Activated naive CD4-positive, alpha-beta T cell treated with anti-CD3 and anti-CD28 coated beads for 36 hours (primary cell): ENCODE measurements around the gene CFAP299. TPM values are rescaled to one million over a fixed set of nuclear protein-coding genes. Genes with fewer than 3 reads are reported as not detected.
"Not testable (repeated sequence)": the region's sequence is repeated elsewhere in the genome, so short reads cannot be mapped to it uniquely, and the experiment has no call there.

ENCODE experiments used
- CTCF ChIA-PET: fragments of 350-600 bp; sonication (Branson Sonifier 250); formaldehyde crosslinking; loops from one replicate; lab custom pipeline; 2021; ENCODE audit warnings: antibody characterized with exemption; lab: Charles Lee
- DNase-seq: peaks from one replicate; pipeline ENCODE4 v3.0.0-alpha.2; 2020
- H3K27ac Mint-ChIP-seq: one replicate; pipeline ENCODE4 v1.8.0; 2021; ENCODE audit warnings: mild to moderate bottlenecking, mixed read lengths
- H3K27me3 Mint-ChIP-seq: one replicate; pipeline ENCODE4 v1.8.0; 2021; ENCODE audit warnings: low read depth, mixed read lengths
- H3K36me3 Mint-ChIP-seq: one replicate; pipeline ENCODE4 v1.8.0; 2021; ENCODE audit warnings: low read depth, mixed read lengths
- H3K4me1 Mint-ChIP-seq: one replicate; pipeline ENCODE4 v1.8.0; 2021; ENCODE audit warnings: low read depth, mixed read lengths
- H3K4me3 Mint-ChIP-seq: one replicate; pipeline ENCODE4 v1.8.0; 2021; ENCODE audit warnings: mild to moderate bottlenecking, moderate library complexity, mixed read lengths
- H3K9me3 Mint-ChIP-seq: one replicate; pipeline ENCODE4 v1.8.0; 2021; ENCODE audit warnings: mixed read lengths
- intact Hi-C: fragments of 100-400 bp; cut with micrococcal nuclease; formaldehyde crosslinking; loops from one replicate; pipeline ENCODE4 v1.15.1; 2023
- total RNA-seq, 2 experiments: library from RNA; stranded (reverse); gene quantifications; one replicate each; pipeline ENCODE4 v1.2.3, GENCODE V29; 2021

Gene CFAP299
- total RNA-seq, 2 experiments from 2014 or later = not detected

DNA sequence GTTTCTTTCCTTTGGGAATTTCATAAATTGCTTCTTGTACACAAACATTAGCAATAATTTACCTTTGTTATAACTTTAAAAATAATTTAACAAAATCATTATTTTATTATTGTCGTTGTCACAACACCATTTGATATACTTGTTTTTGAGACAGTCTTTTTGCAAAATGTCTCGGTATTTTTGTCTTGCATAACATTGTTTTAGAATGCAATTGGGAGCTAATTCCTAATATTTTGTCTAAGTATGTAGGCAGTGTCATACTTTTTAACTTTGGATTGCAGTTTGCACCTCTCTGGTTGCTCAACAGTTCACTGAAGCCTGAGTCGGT lies 340 bp upstream of the CFAP299 start:
- H3K27ac Mint-ChIP-seq = no peak overlapping the region
- H3K27me3 Mint-ChIP-seq = peaks cover 9% of the 10 kb centered on the region
- intact Hi-C loops = loop anchor here (5.0 kb wide), 2 partner anchors 133 to 1383 kb away; no protein-coding TSS in a partner anchor
- peak overlapping the region; percentile 77 for H3K4me3 Mint-ChIP-seq
- H3K9me3 Mint-ChIP-seq = no peaks in the 10 kb centered on the region
- DNase-seq = no peak
- CTCF ChIA-PET = no interaction called here
- H3K4me1 Mint-ChIP-seq = peaks cover 5% of the 10 kb centered on the region
- no peaks in the 10 kb centered on the region for H3K36me3 Mint-ChIP-seq

DNA sequence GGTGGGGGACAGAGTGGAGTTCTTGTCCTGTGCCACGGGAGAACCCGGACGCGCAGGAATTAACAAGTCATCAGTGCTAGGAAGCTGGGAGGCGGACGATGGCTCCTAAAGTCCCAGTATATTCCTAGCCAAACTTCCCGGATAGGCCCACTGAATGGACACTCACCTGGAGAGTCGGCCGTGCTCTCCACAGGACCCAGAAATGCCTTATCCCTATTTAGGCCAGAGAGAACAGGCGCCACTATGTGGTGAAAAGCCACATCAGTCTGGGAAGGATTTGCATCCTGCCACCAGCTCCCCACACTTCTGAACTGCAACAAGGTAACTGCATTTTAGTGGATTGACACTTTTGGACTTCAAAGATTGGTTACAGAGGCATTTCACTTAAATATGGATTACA lies 1.1 kb downstream of the CFAP299 start:
- peaks cover 9% of the 10 kb centered on the region for H3K27me3 Mint-ChIP-seq
- CTCF ChIA-PET = interaction anchor here (0.9 kb wide), 1 partner anchor 116 kb away, joined by 3 read pairs; no protein-coding TSS in a partner anchor
- no peak overlapping the region for H3K27ac Mint-ChIP-seq
- no peaks in the 10 kb centered on the region for H3K9me3 Mint-ChIP-seq
- DNase-seq = peak; percentile 15
- intact Hi-C loops = loop anchor here (5.0 kb wide), 2 partner anchors 134 to 1384 kb away; no protein-coding TSS in a partner anchor
- H3K4me1 Mint-ChIP-seq = peaks cover 5% of the 10 kb centered on the region
- H3K4me3 Mint-ChIP-seq = peak overlapping the region; percentile 77
- H3K36me3 Mint-ChIP-seq = no peaks in the 10 kb centered on the region

DNA sequence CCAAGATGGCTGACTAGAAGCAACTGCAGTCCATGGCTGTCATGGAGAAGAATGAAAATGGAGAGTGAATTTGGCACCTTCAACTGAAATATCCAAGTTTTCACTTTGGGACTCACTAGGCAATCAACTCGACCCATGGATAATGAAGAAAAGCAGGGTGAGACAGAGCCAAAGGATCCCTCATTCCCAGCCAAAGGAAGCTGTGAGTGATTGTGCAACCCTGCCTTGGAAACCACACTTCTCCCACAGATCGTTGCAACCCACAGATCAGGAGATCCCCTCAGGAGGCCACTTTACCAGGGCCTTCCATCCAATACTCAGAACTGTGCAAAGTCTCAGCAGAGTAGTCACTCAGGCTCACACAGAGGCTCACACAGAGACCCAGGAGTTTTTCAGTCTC lies 4.5 kb downstream of the CFAP299 start:
- intact Hi-C loops = no loop called here
- Mint-ChIP-seq H3K4me3 (no peak overlapping the region), H3K27me3 (peaks cover 9% of the 10 kb centered on the region), H3K9me3 (peaks cover 17% of the 10 kb centered on the region), H3K36me3 (no peaks in the 10 kb centered on the region), H3K4me1 (peaks cover 19% of the 10 kb centered on the region), H3K27ac (no peak overlapping the region)
- DNase-seq = no peak
- CTCF ChIA-PET = no interaction called here

DNA sequence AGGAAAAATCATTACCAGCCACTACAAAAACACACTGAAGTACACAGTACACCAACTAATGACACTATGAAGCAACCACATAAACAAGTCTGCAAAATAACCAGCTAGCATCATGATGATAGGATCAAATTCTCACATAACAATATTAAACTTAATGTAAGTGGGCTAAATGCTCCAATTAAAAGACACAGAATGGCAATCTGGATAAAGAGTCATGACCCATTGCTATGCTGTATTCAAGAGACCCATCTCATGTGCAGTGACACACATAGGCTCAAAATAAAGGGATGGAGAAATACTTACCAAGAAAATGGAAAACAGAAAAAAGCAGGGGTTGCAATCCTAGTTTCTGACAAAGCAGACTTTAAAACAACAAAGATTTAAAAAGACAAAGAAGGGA lies 7.2 kb downstream of the CFAP299 start:
- Mint-ChIP-seq H3K4me1 (peaks cover 13% of the 10 kb centered on the region), H3K9me3 (peaks cover 17% of the 10 kb centered on the region)
- H3K27me3 Mint-ChIP-seq, CTCF ChIA-PET, intact Hi-C loops, H3K4me3 Mint-ChIP-seq, H3K36me3 Mint-ChIP-seq, H3K27ac Mint-ChIP-seq, DNase-seq: not testable (repeated sequence)

DNA sequence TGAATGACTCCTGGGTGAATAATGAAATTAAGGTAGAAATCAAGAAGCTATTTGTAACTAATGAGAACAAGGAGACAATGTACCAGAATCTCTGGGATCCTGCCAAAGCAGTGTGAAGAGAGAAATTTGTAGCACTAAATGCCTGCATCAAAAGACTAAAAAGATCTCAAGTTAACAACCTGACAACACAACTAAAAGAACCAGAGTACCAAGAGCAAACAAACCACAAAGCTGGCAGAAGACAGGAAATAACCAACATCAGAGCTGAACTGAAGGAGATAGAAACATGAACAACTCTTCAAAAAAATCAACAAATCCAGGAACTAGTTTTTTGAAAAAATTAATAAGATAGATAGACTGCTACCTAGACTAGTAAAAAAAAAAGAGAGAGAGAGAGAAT lies 8.4 kb downstream of the CFAP299 start:
- CTCF ChIA-PET = no interaction called here
- DNase-seq = no peak
- Mint-ChIP-seq H3K4me3 (no peak overlapping the region), H3K27me3 (peaks cover 11% of the 10 kb centered on the region), H3K36me3 (no peaks in the 10 kb centered on the region), H3K4me1 (peaks cover 13% of the 10 kb centered on the region), H3K9me3 (peaks cover 17% of the 10 kb centered on the region), H3K27ac (no peak overlapping the region)
- intact Hi-C loops = no loop called here

DNA sequence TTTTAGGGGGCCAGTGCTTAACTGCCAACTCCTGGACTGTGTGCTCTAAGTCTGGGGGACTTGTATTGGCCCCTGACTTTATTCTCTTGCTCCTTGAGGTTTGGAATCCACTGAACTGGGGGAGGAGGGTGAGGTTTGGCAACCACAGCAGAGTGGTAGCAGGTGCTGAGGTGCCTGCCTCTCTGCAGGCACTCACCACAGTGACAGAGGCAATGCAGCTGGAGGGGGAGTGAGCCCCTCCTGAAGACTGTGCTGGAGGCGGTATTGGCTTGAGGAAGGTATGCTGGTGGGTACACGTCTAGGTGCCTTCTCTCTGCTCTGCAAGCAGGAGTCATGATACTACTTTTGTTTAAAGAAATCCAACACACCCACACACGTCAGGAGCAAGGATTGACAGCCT lies 24.6 kb downstream of the CFAP299 start:
- DNase-seq = no peak
- Mint-ChIP-seq H3K4me1 (no peaks in the 10 kb centered on the region), H3K9me3 (no peaks in the 10 kb centered on the region), H3K27ac (no peak overlapping the region), H3K27me3 (peaks cover 13% of the 10 kb centered on the region), H3K4me3 (no peak overlapping the region), H3K36me3 (no peaks in the 10 kb centered on the region)
- CTCF ChIA-PET = interaction anchor here (1.6 kb wide), 1 partner anchor 630 kb away, joined by 6 read pairs; no protein-coding TSS in a partner anchor
- intact Hi-C loops = loop anchor here (10.0 kb wide), 1 partner anchor 425 kb away; no protein-coding TSS in a partner anchor

DNA sequence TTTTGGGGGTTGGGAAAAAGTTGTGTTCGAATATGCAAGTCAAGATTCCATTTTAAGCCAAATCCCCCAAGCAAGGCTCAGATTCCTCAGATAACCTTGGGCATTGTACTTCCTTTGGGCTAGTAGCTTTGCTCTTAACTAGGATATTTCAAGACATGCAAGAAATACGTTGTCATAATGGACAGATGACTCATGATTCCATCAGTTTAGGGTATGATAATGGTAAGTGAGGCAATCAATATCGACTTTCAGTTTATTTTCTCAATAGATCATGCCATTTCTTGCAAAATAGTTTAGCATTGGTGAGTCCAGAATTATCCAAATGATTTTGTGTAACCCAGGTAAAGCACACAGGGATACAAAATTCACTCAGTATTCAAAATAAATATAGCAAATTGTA lies 25.4 kb downstream of the CFAP299 start:
- peaks cover 13% of the 10 kb centered on the region for H3K27me3 Mint-ChIP-seq
- CTCF ChIA-PET = no interaction called here
- H3K27ac Mint-ChIP-seq = no peak overlapping the region
- intact Hi-C loops = loop anchor here (1.0 to 10.0 kb wide), 2 partner anchors 424 to 679 kb away; no protein-coding TSS in a partner anchor
- H3K36me3 Mint-ChIP-seq = no peaks in the 10 kb centered on the region
- no peaks in the 10 kb centered on the region for H3K9me3 Mint-ChIP-seq
- no peak overlapping the region for H3K4me3 Mint-ChIP-seq
- no peak for DNase-seq
- H3K4me1 Mint-ChIP-seq = peaks cover under 1% of the 10 kb centered on the region

DNA sequence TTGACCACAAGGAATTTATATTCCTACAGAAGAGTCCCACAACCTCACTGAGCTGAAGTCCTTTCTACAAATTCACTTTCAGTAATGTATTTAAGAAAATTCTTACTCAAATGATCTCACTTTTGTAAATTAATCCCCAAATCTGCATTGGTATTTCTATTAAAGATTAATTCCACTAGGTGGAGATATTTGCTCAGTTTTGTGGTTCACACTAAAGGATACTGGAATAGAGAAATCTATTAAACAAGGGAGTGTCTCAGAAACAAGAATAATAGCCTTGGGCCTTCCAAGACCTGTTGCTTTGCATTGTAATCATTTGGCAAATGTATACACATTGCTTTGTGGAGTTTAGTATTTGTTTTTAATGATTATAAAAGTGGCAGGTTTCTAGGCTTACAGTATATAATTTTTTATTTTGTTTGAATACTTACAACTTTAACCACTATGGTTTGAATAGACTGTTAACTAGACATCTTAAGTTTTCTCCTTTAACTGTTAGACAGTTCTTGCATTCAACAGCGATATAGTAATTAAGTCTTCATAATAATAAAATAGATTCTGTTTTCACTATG lies 25.9 kb downstream of the CFAP299 start:
- H3K36me3 Mint-ChIP-seq = no peaks in the 10 kb centered on the region
- peaks cover 5% of the 10 kb centered on the region for H3K4me1 Mint-ChIP-seq
- H3K9me3 Mint-ChIP-seq = no peaks in the 10 kb centered on the region
- CTCF ChIA-PET = interaction anchor here (0.6 to 3.0 kb wide), 7 partner anchors 157 to 708 kb away, joined by 3 to 16 read pairs (median 4); no protein-coding TSS in a partner anchor
- H3K27ac Mint-ChIP-seq = no peak overlapping the region
- no peak for DNase-seq
- H3K27me3 Mint-ChIP-seq = peaks cover 11% of the 10 kb centered on the region
- H3K4me3 Mint-ChIP-seq = no peak overlapping the region
- intact Hi-C loops = loop anchor here (1.0 to 10.0 kb wide), 2 partner anchors 423 to 679 kb away; no protein-coding TSS in a partner anchor

DNA sequence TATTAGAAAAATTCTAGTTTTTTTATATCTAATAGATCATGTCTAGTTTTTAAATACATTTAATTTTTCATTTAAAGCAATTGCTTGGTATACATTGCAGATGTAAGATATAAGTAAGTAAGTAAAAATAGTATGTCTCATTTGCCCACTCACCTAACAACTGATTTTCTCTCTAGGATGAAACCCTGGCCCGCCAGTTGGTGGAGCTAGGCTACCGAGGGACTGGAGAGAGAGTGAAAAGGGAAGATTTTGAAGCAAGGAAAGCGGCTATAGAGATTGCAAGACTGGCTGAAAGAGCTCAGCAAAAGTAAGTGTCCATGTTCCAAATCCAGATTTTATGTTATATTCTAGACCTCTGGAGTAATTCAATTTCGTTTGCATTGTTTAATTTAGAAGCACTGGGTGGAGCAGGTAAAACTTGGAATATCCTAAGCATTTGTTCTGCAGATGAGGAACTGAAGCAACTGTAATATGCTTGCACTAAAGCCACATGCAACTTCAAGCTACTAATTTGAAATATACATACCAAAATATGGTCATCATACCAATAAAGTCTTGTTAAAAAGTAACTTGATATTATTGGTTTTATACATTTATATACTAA lies 27.1 kb downstream of the CFAP299 start:
- no peaks in the 10 kb centered on the region for H3K36me3 Mint-ChIP-seq
- H3K4me3 Mint-ChIP-seq = no peak overlapping the region
- no peaks in the 10 kb centered on the region for H3K9me3 Mint-ChIP-seq
- H3K4me1 Mint-ChIP-seq = peaks cover 6% of the 10 kb centered on the region
- peak; percentile 73 for DNase-seq
- no peak overlapping the region for H3K27ac Mint-ChIP-seq
- H3K27me3 Mint-ChIP-seq = peaks cover 10% of the 10 kb centered on the region
- intact Hi-C loops = loop anchor here (1.0 to 10.0 kb wide), 4 partner anchors 422 to 988 kb away; no protein-coding TSS in a partner anchor
- CTCF ChIA-PET = interaction anchor here (0.6 to 5.1 kb wide), 16 partner anchors 9 to 707 kb away, joined by 3 to 35 read pairs (median 4); no protein-coding TSS in a partner anchor

DNA sequence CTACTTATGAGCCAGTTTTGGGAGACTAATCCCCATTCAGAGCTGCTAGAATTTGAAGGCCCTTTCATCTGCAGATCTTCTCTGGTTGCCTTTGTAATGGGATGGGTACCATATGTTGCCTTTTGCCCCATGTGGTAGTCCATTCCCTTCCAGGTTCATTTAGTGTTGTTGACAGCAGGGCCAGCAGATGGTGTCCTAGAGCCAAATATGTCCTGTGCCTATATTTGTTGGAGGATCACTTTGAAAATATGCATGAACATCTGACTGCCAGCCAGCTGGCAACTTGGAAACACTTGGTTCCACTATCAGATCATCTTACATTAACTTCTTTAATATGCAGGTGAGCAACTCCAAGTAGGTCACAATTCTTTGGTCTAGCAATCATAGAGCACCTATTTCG lies 30.4 kb downstream of the CFAP299 start:
- peak; percentile 77 for DNase-seq
- CTCF ChIA-PET = interaction anchor here (0.6 to 5.1 kb wide), 10 partner anchors 11 to 817 kb away, joined by 3 to 35 read pairs (median 3); no protein-coding TSS in a partner anchor
- H3K9me3 Mint-ChIP-seq = peaks cover 12% of the 10 kb centered on the region
- intact Hi-C loops = loop anchor here (1.0 to 10.0 kb wide), 5 partner anchors 251 to 686 kb away; no protein-coding TSS in a partner anchor
- H3K27me3 Mint-ChIP-seq = no peaks in the 10 kb centered on the region
- no peak overlapping the region for H3K27ac Mint-ChIP-seq
- H3K4me1 Mint-ChIP-seq = peaks cover 6% of the 10 kb centered on the region
- H3K4me3 Mint-ChIP-seq = no peak overlapping the region
- H3K36me3 Mint-ChIP-seq = no peaks in the 10 kb centered on the region

DNA sequence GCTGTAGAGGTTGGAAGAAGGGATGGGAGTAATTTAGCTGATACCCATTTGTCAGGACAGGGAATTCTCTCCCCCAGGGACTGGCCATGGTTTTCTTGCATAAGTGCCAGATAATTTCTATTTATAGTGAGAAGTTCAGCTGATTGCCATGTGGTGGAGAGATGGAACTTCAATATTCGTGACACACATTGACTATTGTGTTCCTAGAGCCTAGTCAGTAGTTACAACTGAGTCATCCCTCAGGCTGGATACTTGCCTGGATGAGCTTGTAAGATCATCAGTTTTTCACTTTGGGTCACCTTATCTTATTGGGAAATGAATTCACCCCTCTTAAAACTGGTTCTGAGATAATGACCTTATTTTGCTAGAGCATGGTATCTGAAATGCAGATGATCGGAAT lies 32.2 kb downstream of the CFAP299 start:
- Mint-ChIP-seq H3K27me3 (no peaks in the 10 kb centered on the region), H3K36me3 (peaks cover 2% of the 10 kb centered on the region), H3K4me1 (peaks cover 6% of the 10 kb centered on the region), H3K9me3 (peaks cover 24% of the 10 kb centered on the region), H3K4me3 (no peak overlapping the region), H3K27ac (no peak overlapping the region)
- intact Hi-C loops = loop anchor here (5.0 to 10.0 kb wide), 2 partner anchors 250 to 417 kb away; no protein-coding TSS in a partner anchor
- DNase-seq = no peak
- CTCF ChIA-PET = interaction anchor here (0.6 to 0.9 kb wide), 5 partner anchors 132 to 672 kb away, joined by 3 to 4 read pairs (median 3); no protein-coding TSS in a partner anchor

DNA sequence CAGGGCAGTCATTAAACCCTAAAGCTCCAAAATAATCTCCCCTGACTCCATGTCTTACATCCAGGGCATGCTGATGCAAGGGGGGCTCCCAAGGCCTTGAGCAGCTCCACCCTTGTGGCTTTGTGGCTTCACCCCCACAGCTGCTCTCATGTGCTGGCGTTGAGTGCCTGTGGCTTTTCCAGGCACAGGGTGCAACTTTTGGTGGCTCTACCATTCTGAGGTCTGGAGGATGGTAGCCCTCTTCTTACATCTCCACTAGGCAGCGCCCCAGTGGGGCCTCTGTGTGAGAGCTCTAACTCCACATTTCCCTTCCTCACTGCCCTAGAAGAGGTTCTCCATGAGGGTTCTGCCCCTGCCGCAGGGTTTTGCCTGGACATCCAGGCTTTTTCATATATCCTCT lies 35.1 kb downstream of the CFAP299 start:
- intact Hi-C loops = no loop called here

More for the DNA sequence above, 35.1 kb downstream of the CFAP299 start:
- CTCF ChIA-PET = no interaction called here
- peaks cover 2% of the 10 kb centered on the region for H3K36me3 Mint-ChIP-seq
- H3K4me1 Mint-ChIP-seq = peaks cover 6% of the 10 kb centered on the region
- no peak overlapping the region for H3K27ac Mint-ChIP-seq
- no peak overlapping the region for H3K4me3 Mint-ChIP-seq
- H3K27me3 Mint-ChIP-seq = no peaks in the 10 kb centered on the region
- H3K9me3 Mint-ChIP-seq = peaks cover 27% of the 10 kb centered on the region
- DNase-seq = no peak
